ENCODE results near the gene DPY19L3.
A peak's percentile ranks its signal among the peaks of the same experiment; 100 is the strongest.
"Not testable (repeated sequence)": the region's sequence is repeated elsewhere in the genome, so short reads cannot be mapped to it uniquely, and the experiment has no call there.

The DPY19L3 gene, protein sequence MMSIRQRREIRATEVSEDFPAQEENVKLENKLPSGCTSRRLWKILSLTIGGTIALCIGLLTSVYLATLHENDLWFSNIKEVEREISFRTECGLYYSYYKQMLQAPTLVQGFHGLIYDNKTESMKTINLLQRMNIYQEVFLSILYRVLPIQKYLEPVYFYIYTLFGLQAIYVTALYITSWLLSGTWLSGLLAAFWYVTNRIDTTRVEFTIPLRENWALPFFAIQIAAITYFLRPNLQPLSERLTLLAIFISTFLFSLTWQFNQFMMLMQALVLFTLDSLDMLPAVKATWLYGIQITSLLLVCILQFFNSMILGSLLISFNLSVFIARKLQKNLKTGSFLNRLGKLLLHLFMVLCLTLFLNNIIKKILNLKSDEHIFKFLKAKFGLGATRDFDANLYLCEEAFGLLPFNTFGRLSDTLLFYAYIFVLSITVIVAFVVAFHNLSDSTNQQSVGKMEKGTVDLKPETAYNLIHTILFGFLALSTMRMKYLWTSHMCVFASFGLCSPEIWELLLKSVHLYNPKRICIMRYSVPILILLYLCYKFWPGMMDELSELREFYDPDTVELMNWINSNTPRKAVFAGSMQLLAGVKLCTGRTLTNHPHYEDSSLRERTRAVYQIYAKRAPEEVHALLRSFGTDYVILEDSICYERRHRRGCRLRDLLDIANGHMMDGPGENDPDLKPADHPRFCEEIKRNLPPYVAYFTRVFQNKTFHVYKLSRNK

DNA sequence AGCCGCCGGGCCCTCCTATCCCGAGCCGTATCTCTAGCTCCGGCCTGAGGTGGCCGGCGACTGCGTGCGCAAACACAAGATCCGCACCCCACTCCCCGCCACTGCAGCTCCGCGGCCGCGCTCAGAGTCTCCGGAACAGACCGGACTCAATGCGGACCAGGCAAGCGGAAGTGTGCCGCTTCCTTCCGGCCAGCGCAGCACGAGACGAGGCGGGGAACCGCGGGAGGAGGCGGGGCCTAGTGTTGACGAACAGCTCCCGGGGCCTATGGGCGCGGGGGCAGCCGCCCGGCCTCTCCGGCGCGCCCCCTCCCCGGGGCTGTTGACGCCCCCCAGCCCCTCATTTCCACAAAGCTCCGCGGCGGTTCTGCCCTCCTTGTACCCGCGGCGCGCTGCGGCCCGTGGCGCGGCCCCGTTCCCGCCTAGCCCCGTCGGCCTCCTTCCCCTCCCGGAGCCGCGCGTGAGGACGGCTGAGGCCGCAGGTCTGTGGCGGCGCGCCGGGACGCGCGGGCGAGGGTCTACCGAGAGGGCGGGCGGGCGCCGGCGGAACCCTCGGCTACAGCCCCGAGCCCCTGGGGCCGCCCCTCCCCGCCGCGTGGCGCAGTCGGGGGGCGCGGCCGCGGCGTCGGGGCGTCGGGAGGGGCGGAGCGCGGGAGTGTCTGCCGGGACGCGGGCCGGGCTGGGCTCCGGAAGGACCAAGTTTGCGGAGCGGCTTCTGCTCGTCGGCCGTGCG lies at the start of gene DPY19L3:
Gene DPY19L3, plus strand, starts transcription at position 340 of the 730 bp plus-strand sequence. CDS start 2,484 bp downstream, outside the sequence.
- peak; percentile 95 for DNase-seq

DNA sequence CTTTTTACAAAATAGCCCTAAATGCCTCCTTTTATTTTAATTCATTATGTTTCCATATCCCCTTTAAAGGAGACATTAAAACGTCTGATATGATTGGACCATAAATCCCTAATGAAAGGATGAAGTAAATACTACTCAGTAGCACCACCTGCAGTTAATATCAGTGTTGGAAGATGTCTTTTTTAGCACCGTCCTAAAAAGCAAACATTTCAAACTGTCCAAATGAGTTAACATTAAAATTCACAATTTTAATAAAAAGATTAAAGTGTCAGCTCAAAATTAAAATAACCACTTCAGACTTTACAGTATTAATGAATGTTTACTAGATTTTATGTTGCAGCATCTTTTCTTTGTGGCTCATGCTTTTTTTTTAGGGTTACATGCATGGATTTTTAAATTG lies 47.9 kb upstream of the DPY19L3 start:
- DNase-seq, result no peak

DNA sequence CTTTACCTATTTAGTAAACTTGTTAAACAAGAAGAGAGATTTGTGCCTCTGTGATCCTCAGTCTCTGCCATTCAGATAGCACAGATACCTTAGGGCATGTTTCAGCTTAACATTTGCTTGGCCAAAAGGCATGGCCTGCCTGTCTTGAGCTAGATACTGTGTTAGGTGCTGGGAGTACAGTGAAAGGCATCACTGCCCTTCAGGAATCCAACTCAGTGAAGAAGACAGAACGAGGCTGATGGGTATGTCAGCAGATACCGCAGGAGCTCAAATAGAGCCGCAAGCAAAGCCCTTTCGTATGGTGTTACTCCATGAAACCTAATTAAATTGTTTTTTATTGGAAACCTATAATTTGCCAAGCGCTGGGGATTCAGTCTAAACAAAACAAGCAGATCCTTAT lies 47.2 kb upstream of the DPY19L3 start:
- DNase-seq, result no peak

DNA sequence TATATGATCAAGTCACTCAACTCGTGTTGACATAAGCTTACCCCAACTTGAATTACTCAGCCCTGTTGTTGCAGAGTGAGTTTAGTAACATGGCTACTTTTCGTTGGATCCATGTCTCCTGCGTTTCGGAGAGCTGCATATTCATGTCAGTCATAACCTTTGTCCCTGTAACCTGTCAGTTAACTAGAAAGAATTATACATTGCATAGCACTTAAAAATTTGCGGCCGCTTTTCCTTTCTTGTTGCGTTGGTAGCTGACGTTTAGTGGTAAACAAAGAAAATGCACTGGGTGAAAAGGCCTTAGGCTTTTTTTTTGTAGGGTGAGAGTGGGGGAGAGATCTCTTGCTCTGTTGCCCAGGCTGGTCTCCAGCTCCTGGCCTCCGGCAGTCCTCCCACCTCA lies 46.0 kb upstream of the DPY19L3 start:
- no peak for DNase-seq

DNA sequence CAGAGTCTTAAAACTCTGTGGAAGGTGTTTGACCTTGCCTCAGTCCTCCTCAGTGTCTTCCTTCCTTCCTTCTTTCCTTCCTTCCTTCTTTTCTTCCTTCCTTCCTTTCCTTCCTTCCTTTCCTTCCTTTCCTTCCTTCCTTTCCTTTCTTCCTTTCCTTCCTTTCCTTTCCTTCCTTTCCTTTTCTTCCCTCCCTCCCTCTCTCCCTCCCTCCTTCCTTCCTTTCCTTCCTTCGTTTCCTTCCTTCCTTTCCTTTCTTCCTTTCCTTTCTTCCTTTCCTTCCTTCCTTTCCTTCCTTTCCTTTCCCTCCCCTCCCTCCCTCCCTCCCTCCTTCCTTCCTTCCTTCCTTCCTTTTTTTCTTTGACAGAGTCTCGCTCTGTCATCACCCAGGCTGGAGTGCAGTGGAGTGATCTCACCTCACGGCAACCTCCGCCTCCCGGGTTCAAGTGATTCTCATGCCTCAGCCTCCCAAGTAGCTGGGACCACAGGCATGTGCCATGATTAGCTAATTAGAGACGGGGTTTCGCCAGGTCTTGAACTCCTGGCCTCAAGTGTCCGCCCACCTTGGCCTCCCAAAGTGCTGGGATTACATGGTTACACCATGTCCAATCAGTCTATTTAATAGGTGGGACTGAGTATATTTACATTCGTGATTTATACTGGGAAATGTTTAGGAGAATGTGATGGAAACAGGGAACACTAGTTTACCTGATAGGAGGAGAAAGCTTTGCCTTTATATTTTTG lies 43.8 kb upstream of the DPY19L3 start:
- no peak for DNase-seq

DNA sequence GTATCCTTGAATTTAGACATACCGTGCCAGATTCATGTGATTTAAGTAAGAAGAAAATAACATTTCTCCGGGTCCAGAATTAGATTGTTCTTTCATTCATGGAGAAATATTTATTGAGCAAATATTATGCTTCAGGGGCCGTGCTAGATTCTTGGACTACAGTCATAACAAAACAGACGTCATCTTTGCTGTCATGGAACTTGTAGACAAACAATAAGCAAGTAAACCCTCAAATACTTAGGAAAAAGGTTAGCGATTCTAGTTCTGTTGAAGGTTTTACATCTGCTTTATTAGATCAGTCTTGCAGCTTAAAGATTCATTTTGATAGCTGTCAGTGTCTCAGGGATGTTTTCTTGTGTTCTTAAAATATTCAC lies 43.3 kb upstream of the DPY19L3 start:
- no peak for DNase-seq

DNA sequence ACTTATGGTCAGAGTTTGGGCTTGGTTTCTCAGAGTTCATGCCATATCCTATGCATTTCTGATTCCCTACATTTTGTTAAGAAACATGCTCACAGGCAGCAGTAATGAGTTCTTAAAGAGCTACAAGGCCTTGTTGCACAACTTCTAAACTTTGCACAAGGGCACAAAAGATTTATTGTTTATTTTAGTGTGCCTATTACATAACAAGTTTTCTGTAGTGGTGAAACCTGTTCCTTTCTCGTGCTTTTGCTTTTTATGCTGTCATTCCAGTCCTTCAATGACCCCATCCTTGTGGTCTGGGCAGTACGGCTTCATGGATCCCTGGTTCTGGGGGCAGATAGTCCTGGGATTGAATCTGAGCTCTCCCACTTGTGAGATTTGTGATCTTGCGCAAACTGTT lies 42.4 kb upstream of the DPY19L3 start:
- DNase-seq, result no peak

DNA sequence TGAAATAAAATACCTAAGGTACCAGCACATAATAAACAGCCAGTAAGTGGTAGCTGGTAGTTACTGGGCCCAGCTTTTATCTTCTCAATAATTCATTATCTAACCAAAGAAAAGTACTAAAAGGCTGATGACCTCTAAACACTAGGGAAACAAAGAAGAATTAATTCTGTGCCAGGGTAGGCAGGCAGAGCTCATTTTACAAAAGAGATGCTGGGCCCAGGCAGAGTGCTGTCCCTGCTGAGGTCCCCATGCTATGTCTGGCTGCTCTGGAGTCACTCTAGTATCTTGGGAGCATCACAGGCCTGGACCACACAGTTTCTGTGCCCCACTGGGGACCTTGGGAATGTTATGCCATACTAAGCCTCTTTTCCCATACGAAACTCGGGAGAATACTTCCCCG lies 41.9 kb upstream of the DPY19L3 start:
- DNase-seq, result no peak

DNA sequence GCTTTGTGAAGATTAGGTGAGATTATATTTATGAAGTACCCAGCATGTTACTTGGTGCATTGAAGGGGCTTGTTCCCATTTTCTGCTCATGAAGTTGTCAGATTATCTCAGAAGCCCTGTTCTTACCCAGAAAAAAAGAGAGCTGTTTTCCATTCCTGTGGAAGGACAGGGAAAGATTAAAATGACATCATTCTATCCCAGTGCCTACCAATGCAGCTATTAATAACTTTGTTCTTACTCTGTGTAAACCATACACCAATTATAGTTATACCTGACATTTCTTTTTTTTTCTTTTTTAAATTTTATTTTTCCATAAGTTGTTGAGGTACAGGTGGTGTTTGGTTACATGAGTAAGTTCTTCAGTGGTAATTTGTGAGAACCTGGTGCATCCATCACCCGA lies 41.5 kb upstream of the DPY19L3 start:
- no peak for DNase-seq

DNA sequence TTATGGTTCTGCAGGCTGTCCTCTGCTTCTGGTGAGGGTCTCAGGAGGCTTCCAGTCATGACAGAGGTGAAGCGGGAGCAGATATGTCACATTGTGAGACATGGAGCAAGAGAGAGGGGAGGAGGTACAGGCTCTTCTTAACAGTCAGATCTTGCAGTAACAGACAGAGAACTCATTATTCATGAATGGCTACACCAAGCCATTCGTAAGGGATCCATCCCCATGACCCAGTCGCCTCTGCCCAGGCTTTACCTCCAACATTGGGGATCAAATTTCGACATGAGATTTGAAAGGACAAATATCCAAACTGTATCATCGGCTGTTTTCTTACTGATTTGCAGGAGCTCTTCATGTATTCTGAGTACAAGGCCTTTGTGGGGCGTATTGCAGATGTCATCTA lies 38.5 kb upstream of the DPY19L3 start:
- no peak for DNase-seq

DNA sequence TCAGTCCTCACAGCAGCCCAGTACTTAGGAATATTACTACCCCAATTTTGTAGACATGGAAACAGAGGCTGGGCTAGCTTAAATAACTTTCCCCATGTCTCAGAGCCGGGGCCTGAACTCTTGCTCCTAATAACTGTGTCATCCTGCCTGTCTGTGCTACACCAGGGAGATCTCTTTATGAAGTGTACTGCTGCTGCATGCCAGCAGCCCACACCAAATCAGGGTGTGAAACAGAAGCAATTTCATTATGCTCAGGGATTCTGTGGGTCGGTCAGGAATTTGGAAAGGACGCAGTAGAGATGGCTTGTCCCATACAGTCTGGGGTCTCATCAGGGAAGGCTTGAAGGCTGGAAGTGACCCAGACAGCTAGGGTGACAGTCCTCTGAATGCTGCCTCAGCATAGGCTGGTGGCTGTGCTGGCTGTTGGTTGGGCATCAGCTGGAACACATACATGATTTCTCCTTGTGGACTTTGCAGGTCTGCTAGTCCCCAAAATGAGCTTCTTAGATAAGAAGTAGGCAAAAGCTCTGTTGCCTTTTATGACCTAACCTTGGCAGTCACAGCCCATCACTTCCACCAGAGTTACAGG lies 37.5 kb upstream of the DPY19L3 start:
- DNase-seq, result no peak

DNA sequence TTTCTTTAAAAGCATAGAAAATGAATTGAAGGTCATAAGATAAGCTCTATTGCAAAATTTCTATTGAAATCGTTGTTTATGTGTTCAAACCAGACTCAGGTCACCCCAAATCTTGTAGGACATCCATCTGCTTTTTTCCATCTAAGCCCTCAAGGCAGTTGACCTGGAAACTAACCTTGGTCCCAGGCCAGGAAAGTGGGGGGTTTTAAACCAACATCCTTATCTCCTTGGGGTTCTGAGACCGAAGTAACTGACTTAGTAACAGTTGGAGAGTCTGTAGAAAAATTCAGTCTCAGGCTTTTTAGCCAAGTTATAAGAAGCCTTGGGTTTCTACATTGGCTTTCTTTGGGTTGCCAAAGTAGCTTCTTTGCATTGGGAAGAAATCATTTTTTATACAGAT lies 36.8 kb upstream of the DPY19L3 start:
- no peak for DNase-seq

DNA sequence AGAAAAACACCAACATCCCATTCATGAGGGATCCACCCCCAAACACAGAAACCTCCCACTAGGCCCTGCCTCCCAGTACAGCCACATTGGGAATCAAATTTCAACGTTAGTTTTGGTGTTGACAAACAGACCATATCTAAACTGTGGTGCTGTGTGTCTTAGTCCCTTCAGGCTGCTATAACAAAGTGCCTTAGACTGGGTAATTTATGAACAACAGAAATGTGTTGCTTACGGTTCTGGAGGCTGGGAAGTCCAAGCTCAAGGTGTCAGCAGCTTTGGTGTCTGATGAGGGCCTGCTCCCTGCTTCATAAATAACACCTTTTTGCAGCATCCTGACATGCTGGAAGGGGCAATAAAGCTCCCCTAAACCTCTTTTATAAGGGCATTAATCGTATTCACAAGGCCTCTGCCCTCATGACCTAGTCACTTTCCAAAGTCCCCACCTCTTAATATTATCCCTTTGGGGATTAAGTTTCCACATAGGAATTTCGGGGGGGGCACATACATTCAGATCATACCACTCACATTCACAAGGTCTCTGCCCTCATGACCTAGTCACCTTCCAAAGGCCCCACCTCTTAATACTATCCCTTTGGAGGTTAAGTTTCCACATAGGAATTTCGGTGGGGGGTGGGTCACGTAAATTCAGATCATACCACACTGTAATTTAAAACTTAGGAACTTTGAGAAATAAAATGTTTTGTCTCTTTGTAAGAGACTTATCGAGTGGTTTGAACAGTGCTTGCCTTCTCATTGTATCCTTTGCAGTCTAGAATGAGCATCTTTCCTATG lies 32.6 kb upstream of the DPY19L3 start:
- no peak for DNase-seq

DNA sequence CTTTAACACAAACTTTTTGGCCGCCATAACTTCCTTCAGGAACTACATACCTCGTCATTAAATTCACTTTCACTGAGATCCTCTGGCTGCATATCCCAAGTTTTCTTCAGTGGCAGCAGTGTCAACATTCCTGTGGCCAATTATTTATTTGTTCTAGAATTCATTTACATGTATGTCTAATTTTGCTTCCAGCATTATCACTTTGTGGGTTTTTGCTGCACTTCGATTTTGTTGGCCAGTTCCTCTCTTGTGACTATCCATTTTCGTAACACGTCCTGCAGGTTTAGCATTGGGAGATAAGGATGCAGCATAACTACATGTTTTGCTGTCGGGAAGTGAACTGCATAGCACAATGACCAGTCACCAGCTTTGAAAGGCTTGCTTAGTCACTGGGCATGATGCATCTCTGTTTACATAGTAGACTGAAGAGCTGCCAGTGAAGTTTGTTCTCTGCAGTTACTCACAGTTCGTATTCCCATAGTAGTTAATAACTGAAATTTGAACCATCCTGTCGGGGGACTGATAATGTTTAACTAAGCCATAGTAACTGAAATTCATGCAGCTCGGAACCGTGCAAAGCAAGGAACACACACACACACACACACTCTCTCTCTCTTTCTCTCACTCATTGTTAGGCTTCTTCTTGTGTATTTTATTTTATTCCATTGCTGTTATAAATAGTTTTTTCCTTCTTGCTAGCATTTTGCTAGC lies 31.8 kb upstream of the DPY19L3 start:
- DNase-seq, result no peak

DNA sequence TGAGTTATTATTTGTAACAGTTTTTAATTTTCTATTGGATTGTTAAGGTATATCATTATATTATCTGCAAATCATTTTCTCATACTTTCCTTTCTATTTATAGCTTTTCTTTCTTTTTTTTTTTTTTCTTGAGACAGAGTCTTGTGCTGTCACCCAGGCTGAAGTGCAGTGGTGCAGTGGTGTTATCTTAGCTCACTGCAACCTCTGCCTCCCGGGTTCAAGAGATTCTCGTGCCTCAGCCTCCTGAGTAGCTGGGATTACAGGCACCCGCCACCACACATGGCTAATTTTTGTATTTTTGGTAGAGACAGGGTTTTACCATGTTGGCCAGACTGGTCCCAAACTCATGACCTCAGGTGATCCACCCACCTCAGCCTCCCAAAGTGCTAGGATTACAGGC lies 31.2 kb upstream of the DPY19L3 start:
- DNase-seq, result not testable (repeated sequence)

DNA sequence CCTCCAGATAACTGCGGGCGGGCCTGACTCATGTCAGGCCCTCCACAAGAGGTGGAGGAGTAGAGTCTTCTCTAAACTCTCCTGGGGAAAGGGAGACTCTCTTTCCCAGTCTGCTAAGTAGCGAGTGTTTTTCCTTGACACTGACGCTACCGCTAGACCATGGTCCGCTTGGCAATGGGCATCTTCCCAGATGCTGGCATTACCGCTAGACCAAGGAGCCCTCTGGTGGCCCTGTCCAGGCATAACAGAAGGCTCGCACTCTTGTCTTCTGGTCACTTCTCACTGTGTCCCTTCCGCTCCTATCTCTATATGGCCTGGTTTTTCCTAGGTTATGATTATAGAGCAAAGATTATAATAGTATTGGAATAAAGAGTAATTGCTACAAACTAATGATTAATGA lies 28.5 kb upstream of the DPY19L3 start:
- DNase-seq, result not testable (repeated sequence)

DNA sequence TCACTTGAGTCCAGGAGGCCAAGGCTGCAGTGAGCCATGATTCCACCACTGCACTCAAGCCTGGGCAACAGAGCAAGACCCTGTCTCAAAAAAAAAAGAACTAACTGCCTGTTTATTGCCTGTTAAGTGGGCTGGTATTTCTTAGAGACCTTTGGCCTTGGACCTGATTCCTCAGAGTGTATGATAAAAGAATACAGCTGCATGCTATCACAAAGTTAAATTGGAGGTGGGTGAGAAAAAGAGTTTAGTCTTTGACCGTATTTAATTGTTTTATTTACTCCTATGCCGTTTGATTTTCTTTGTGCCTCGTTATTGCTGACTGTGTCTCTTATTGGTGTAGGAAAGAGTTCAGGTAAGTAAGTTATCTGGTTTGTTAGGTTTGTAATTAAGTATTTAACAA lies 25.3 kb upstream of the DPY19L3 start:
- no peak for DNase-seq

DNA sequence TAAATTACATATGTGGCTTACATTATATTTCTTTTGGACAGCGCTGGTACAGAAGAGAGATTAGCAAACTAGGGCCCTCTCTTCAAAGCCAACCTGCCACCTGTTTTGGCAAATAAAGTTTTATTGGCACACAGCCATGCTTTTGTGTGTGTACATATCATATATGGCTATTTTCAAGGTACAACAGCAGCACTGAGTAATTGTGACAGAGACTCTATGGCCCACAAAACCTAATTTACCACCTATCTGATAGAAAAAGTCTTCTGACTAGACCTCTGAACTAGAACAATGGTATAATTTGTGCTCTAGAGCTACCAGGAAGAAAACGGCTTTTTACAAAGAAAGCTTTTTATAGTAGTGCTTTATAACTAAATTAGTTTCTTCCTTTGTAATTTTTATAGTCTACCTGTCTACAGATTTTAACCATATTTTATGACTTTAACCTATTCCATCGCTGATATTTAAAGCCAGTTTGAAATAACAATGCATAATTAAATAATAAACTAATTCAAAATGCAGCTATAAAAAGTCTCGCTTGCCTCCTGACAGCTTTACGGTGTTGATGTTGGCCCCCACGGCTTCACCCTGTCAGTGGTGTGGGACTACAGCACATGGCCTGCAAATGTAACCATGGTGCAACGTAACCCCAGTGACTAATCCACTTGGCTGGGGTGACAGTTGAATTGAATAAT lies 17.7 kb upstream of the DPY19L3 start:
- no peak for DNase-seq

DNA sequence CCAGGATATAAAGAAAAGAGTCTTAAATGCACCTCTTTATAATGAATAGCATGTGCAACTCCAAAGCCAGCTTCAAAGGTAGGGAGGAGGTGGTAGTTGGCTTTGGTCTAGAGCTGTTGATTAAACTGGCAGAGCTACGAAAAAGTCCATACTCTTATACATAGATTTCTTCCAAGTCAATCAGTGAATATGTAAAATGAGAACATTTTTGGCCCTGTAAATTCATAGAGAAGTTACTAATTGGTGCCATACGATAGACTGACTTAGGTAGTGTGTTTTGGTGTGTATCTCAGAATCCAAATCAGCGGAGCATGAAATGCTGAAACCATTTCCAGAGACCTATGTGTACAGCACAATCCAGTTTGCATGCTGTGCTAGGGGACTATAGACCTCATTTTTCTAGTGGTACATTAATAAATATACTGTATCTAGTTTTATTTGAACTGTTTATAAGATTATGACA lies 17.1 kb upstream of the DPY19L3 start:
- DNase-seq, result no peak

DNA sequence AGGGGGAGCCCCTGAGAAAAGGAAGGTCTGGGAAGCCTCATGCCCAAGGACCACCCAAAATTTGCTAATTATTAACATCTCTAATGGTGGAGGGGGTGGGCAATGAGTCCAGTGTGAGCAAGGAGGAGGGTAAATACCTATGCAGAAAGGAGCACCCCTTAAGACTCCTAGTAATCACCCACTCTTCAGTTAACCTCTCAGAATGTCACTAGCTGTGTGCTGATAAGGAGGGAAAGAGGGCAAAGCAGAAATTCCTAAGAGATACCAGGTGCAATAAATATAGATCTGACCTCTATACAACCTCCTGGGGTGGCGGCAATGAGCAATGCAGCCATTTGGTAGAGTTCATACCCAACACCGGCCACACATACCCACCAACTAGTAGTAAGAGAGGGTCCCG lies 12.7 kb upstream of the DPY19L3 start:
- DNase-seq, result no peak
